C4-2B (cell line): ENCODE measurements around the gene CCL14.
"Not testable (repeated sequence)": the region's sequence is repeated elsewhere in the genome, so short reads cannot be mapped to it uniquely, and the experiment has no call there.

Experiments used
- H3K27ac ChIP-seq: fragments of 450-650 bp; 2 replicates; pipeline ENCODE4 v1.5.1; 2017
- ZFX ChIP-seq: fragments of 450-650 bp; IDR thresholded peaks from 2 replicates; pipeline ENCODE4 v1.6.1; 2017
- TF ChIP-seq, protein P1 (sequence below): fragments of 450-650 bp; conservative IDR thresholded peaks from 2 replicates; pipeline ENCODE4 v1.5.1; 2017; ENCODE audit warnings: mild to moderate bottlenecking

The CCL14 gene

DNA sequence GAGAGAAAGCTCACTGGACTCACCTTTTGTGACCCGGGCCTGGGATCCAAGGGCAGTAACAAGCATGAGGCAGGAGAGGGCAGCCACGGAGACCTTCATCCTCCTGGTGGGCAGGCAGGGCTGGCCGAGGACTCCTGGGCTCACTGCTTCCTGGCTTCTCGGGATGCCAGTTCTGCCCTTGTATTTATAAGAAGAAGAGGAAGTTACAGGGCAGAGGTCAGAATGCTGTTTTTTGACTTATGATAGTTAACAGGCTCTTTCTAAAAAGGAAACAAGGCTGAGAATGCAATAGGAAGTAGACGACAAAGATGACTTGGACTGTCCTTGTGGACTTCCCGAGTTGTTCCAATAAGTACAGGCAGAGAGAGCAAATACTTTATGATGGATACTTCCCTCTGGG is 31.3 kb upstream of the CCL14 start, which contains the start of gene CCL23:
Gene CCL23, minus strand, starts transcription at position 174 of the 400 bp plus-strand sequence. Its CDS starts 75 bp downstream, at position 99.
- TF ChIP-seq ZFX = no peak
- TF ChIP-seq, protein P1, sequence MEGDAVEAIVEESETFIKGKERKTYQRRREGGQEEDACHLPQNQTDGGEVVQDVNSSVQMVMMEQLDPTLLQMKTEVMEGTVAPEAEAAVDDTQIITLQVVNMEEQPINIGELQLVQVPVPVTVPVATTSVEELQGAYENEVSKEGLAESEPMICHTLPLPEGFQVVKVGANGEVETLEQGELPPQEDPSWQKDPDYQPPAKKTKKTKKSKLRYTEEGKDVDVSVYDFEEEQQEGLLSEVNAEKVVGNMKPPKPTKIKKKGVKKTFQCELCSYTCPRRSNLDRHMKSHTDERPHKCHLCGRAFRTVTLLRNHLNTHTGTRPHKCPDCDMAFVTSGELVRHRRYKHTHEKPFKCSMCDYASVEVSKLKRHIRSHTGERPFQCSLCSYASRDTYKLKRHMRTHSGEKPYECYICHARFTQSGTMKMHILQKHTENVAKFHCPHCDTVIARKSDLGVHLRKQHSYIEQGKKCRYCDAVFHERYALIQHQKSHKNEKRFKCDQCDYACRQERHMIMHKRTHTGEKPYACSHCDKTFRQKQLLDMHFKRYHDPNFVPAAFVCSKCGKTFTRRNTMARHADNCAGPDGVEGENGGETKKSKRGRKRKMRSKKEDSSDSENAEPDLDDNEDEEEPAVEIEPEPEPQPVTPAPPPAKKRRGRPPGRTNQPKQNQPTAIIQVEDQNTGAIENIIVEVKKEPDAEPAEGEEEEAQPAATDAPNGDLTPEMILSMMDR = no peak
- H3K27ac ChIP-seq = no peak within 1 kb of the TSS

DNA sequence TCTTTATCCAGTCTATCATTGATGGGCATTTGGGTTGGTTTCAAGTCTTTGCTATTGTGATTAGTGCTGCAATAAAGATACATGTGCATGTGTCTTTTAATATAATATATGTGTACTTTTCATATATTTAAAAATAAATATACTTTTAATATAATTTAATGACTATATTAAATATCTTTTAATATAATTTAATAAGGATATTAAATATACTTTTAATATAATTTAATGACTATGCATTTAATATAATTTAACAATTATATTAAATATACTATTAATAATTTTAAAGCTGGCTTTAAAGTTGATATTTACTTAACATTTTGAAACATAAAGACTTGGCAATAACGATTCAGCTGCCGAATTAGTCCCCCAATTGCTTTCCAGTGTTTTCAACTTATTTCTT is 30.0 kb upstream of the CCL14 start:
- no peak overlapping the region for H3K27ac ChIP-seq
- TF ChIP-seq, protein P1 = no peak
- TF ChIP-seq ZFX = no peak

DNA sequence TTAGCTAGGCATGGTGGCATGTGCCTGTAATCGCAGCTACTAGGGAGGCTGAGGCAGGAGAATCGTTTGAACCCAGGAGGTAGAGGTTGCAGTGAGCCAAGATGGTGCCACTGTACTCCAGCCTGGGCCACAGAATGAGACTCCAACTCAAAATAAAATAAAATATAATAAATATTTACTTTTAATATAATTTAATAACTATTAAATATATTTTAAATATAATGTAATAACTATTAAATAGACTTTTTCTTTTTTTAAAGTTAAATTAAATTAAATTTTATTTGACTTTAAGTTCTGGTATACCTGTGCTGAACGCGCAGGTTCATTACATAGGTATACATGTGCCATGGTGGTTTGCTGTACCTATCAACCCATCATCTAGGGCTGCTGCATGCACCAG is 29.4 kb upstream of the CCL14 start:
- not testable (repeated sequence) for H3K27ac ChIP-seq

DNA sequence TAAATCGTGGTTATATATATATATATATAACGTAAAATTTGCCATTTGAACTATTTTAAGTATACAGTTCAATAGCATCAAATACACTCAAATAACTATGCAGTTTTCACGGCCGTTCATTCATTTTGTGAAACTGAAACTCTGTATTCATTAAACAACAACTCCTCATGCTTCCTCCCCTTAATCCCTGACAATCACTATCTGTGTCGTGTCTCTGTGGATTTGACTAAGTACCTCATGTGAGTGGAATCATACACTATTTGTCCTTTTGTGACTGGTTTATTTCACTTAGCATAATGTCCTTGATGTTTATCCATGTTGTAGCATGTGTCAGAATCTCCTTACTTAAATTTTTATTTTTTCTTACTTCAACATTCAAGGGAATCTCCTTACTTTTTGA is 28.4 kb upstream of the CCL14 start:
- TF ChIP-seq ZFX = no peak
- TF ChIP-seq, protein P1 = no peak
- H3K27ac ChIP-seq = no peak overlapping the region

DNA sequence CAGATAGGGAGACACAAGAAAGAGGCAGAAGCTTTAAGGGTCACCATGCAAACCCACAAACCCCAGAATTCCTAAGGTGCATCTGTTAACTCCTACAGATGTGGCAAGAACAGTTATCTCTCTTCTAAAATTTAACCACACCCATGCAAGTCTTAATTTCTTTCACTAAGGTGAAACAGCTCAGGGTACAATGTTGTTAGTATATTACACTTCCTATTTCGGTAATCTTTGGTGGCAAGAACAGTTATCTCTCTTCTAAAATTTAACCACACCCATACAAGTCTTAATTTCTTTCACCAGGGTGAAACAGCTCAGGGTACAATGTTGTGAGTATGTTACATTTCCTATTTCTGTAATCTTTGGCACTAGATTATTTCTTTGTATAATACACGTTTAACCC is 24.7 kb upstream of the CCL14 start:
- TF ChIP-seq, protein P1 = no peak
- no peak for TF ChIP-seq ZFX
- no peak overlapping the region for H3K27ac ChIP-seq

DNA sequence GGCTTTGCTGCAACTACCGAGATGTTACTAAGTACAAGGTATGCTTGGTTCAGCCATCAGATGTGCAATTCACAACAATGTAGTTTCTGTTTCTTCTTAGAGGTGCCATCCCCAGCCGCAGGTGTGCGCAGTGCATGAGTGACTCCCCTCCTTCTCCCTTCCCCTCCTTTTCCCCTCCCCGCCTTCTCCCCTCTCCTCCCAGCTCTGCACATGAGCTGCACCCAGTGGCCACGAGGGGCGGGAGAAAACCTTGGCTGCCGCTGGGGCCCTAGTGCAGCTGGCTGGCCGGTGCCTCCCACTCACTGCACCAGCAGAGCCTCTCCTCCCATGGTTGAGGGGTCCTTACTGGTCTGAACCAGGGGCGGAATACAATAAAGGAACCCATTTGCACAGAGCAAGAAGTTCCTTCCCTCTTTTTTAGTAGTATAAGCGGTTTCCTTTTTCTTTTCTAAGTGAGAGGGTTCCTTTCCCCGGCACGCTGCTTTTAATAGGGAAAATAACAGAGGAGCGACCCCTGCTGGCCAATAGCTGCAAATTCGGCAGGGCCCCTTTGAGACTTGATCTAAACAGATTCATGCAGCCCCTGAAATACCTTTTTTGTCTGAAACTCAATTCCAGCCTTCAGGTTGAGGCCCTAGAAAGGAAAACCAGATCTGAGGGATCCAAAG is 22.6 kb upstream of the CCL14 start:
- TF ChIP-seq ZFX = no peak
- TF ChIP-seq, protein P1 = peak; percentile 85
- no peak overlapping the region for H3K27ac ChIP-seq

DNA sequence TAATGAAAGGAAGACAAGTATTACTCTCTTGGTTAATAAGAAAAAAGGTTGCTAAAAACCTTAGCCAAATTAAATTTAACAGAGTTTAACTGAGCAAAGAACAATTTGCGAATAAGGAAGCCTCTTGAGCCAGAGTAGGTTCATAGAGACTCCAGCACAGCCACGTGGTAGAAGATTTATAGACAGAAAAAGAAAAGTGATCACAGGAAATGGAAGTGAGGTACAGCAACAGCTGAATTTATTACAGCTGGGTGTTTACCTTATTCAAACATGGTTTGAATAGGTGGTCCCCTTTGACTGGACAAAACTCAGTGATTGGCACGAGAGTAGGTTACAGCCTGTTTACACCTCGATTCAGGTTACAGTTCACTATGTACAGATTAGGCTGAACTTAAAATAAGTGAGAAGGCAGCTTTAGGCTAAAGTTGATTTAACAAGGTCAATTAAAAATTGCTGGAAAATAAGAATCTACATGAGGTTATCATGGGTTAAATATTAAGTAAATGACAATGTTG is 18.1 kb upstream of the CCL14 start:
- TF ChIP-seq, protein P1 = no peak
- TF ChIP-seq ZFX = no peak
- H3K27ac ChIP-seq = no peak overlapping the region

DNA sequence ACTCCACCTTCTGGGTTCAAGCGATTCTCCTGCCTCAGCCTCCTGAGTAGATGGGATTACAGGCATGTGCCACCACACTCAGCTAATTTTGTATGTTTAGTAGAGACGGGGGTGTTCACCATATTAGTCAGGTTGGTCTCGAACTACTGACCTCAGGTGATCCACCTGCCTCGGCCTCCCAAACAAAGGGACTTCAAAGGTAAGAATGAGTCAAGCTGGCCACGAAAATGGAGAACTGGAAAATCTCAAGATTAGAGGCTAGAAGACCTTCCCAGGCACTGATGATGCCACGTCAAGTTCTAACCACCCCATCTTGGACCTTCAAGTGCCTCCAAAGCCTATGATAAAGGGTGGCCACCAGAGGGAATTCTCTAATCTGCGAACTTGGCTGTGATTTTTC is 16.1 kb upstream of the CCL14 start:
- no peak for TF ChIP-seq ZFX
- TF ChIP-seq, protein P1 = no peak
- no peak overlapping the region for H3K27ac ChIP-seq
